ENCODE data around the gene ZMYND8.
"Not testable (repeated sequence)": the region's sequence is repeated elsewhere in the genome, so short reads cannot be mapped to it uniquely, and the experiment has no call there.

Gene ZMYND8

GRCh38 chr20:47356526-47357295, at the start of gene ZMYND8:
ZMYND8 (minus strand) TSS chr20:47356699; CDS start chr20:47356670, 29 bp downstream.
- DNase-seq, result peak; percentile 78

- DNase-seq, result no peak
Observed at GRCh38 chr20:47405775-47406325, 49.4 kb upstream of the ZMYND8 start.

GRCh38 chr20:47400685-47401084, 44.2 kb upstream of the ZMYND8 start:
- DNase-seq, result no peak

GRCh38 chr20:47397652-47398301, 41.3 kb upstream of the ZMYND8 start:
- no peak for DNase-seq

- DNase-seq, result no peak
Observed at GRCh38 chr20:47396762-47397476, 40.4 kb upstream of the ZMYND8 start.

- not testable (repeated sequence) for DNase-seq
Observed at GRCh38 chr20:47393796-47394514, 37.5 kb upstream of the ZMYND8 start.

- no peak for DNase-seq
Observed at GRCh38 chr20:47392721-47393073, 36.2 kb upstream of the ZMYND8 start.

- no peak for DNase-seq
Observed at GRCh38 chr20:47392015-47392720, 35.7 kb upstream of the ZMYND8 start.

- DNase-seq, result no peak
Observed at GRCh38 chr20:47391276-47392010, 34.9 kb upstream of the ZMYND8 start.

- no peak for DNase-seq
Observed at GRCh38 chr20:47389867-47390347, 33.4 kb upstream of the ZMYND8 start.

- DNase-seq, result not testable (repeated sequence)
Observed at GRCh38 chr20:47385968-47386367, 29.5 kb upstream of the ZMYND8 start.

- no peak for DNase-seq
Observed at GRCh38 chr20:47382746-47383415, 26.4 kb upstream of the ZMYND8 start.

GRCh38 chr20:47380481-47380880, 24.0 kb upstream of the ZMYND8 start:
- no peak for DNase-seq

- no peak for DNase-seq
Observed at GRCh38 chr20:47379433-47380150, 23.1 kb upstream of the ZMYND8 start.

- DNase-seq, result no peak
Observed at GRCh38 chr20:47377122-47377722, 20.7 kb upstream of the ZMYND8 start.

- DNase-seq, result not testable (repeated sequence)
Observed at GRCh38 chr20:47376096-47376643, 19.7 kb upstream of the ZMYND8 start.

- not testable (repeated sequence) for DNase-seq
Observed at GRCh38 chr20:47374121-47374520, 17.6 kb upstream of the ZMYND8 start.

- DNase-seq, result no peak
Observed at GRCh38 chr20:47373206-47373733, 16.8 kb upstream of the ZMYND8 start.
